ENCODE results near the gene C2CD5. TPM values are rescaled to one million over a fixed set of nuclear protein-coding genes. Genes with fewer than 3 reads are reported as not detected.

Gene C2CD5
- total and polyA plus RNA-seq, 2 of the 13 experiments (the other 11 are each of a cell fraction or from before 2014, with no cell fraction given): 12.6 to 14.6 TPM

GRCh38 chr12:22480016-22480415 is 64.3 kb downstream of the C2CD5 start:
- DNase-seq (ENCODE audit: low spot score): no peak
- BruUV-seq (replicated peaks): no TSS peak
- H3K4me2 ChIP-seq (ENCODE audit: low read depth, low read length): no peak overlapping the region
- H3K79me2 ChIP-seq (ENCODE audit: insufficient read depth, low read length): no peaks in the 10 kb centered on the region
- H3K9me3 ChIP-seq (ENCODE audit: low read length): no peaks in the 10 kb centered on the region
- no peak overlapping the region for H3K4me3 ChIP-seq (replicated peaks in 1 of 3; ENCODE audit: insufficient read depth in 1 of 3, low read depth in 2 of 3, low read length in 3 of 3)
- no peak overlapping the region for H3K27ac ChIP-seq (ENCODE audit: extremely low read length, insufficient read depth, low read length)
- 95% methylated on average over 3 of the region's 3 CpGs for WGBS (ENCODE audit: low lambda C conversion rate)
- H4K20me1 ChIP-seq (ENCODE audit: insufficient read depth, low read length): no peaks in the 10 kb centered on the region
- no peak for TF ChIP-seq GFI1 (CRISPR knock-in tag; IDR thresholded peaks at IDR 0.05; ENCODE audit: borderline replicate concordance)
- TF ChIP-seq THAP11 (CRISPR knock-in tag; IDR thresholded peaks at IDR 0.05): no peak
- no peak for TF ChIP-seq SKI (IDR thresholded peaks at IDR 0.05; ENCODE audit: partially characterized antibody)
- no peak for TF ChIP-seq ZBTB34 (CRISPR knock-in tag; IDR thresholded peaks at IDR 0.05)
- H3K9ac ChIP-seq (ENCODE audit: insufficient read depth, low read depth, low read length): no peak overlapping the region
- ChIA-PET CTCF (ENCODE audit: low intra/inter-chr PET ratio, low total read pairs) (no interaction called here), POLR2A (no interaction called here)
- no peak for ATAC-seq
- no peaks in the 10 kb centered on the region; a peak in 1 of 5 replicates for H3K36me3 ChIP-seq (replicated peaks in 1 of 2; ENCODE audit: control insufficient read depth in 1 of 2, insufficient read depth in 2 of 2, low read length in 2 of 2)
- no peak overlapping the region for H2AFZ ChIP-seq (ENCODE audit: low read length)
- no peak for FAIRE-seq
- intact Hi-C loops (cut with micrococcal nuclease; ENCODE audit: unreplicated experiment) (no loop called here), in situ Hi-C loops (cut with HindIII; ENCODE audit: extremely low pct_ligation_motif_present, low pct_unique_long_range_greater_than_20kb) (no loop called here)
- H3K4me1 ChIP-seq (ENCODE audit: insufficient read depth, low read length): peaks cover 14% of the 10 kb centered on the region
- H3K27me3 ChIP-seq (ENCODE audit: control insufficient read depth in 1 of 2, insufficient read depth in 2 of 2, low read length in 2 of 2): no peaks in the 10 kb centered on the region

GRCh38 chr12:22477894-22478287 is 66.5 kb downstream of the C2CD5 start:
- BruUV-seq (replicated peaks): no TSS peak
- H3K4me1 ChIP-seq (ENCODE audit: insufficient read depth, low read length): no peaks in the 10 kb centered on the region
- no peak overlapping the region for H3K4me2 ChIP-seq (ENCODE audit: low read depth, low read length)
- TF ChIP-seq ZNF607 (CRISPR knock-in tag; IDR thresholded peaks at IDR 0.05; ENCODE audit: borderline replicate concordance) (no peak), ZNF430 (CRISPR knock-in tag; IDR thresholded peaks at IDR 0.05) (no peak), ZNF761 (CRISPR knock-in tag; conservative IDR thresholded peaks at IDR 0.05) (no peak), TCF7L2 (IDR thresholded peaks at IDR 0.05; ENCODE audit: low read depth, low read length) (no peak)
- TF ChIP-seq, protein P1, sequence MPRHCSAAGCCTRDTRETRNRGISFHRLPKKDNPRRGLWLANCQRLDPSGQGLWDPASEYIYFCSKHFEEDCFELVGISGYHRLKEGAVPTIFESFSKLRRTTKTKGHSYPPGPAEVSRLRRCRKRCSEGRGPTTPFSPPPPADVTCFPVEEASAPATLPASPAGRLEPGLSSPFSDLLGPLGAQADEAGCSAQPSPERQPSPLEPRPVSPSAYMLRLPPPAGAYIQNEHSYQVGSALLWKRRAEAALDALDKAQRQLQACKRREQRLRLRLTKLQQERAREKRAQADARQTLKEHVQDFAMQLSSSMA (CRISPR knock-in tag; IDR thresholded peaks at IDR 0.05): no peak
- TF ChIP-seq, protein P2, sequence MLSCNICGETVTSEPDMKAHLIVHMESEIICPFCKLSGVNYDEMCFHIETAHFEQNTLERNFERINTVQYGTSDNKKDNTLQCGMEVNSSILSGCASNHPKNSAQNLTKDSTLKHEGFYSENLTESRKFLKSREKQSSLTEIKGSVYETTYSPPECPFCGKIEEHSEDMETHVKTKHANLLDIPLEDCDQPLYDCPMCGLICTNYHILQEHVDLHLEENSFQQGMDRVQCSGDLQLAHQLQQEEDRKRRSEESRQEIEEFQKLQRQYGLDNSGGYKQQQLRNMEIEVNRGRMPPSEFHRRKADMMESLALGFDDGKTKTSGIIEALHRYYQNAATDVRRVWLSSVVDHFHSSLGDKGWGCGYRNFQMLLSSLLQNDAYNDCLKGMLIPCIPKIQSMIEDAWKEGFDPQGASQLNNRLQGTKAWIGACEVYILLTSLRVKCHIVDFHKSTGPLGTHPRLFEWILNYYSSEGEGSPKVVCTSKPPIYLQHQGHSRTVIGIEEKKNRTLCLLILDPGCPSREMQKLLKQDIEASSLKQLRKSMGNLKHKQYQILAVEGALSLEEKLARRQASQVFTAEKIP (CRISPR knock-in tag; IDR thresholded peaks at IDR 0.05; ENCODE audit: borderline replicate concordance): no peak
- no peaks in the 10 kb centered on the region; a peak in 1 of 5 replicates for H3K36me3 ChIP-seq (replicated peaks in 1 of 2; ENCODE audit: control insufficient read depth in 1 of 2, insufficient read depth in 2 of 2, low read length in 2 of 2)
- H3K27ac ChIP-seq (ENCODE audit: extremely low read length, insufficient read depth, low read length): no peak overlapping the region
- H3K9me3 ChIP-seq (ENCODE audit: low read length): no peaks in the 10 kb centered on the region
- ATAC-seq (no peak), FAIRE-seq (no peak), DNase-seq (ENCODE audit: low spot score) (no peak)
- 97% methylated on average over 2 of the region's 2 CpGs for whole genome bisulfite sequencing (ENCODE audit: low lambda C conversion rate)
- H3K4me3 ChIP-seq (replicated peaks in 1 of 3; ENCODE audit: insufficient read depth in 1 of 3, low read depth in 2 of 3, low read length in 3 of 3): no peak overlapping the region
- no peaks in the 10 kb centered on the region for H3K27me3 ChIP-seq (ENCODE audit: control insufficient read depth in 1 of 2, insufficient read depth in 2 of 2, low read length in 2 of 2)
- no peak overlapping the region for H2AFZ ChIP-seq (ENCODE audit: low read length)
- POLR2A ChIA-PET: no interaction called here
- no peak overlapping the region for H3K9ac ChIP-seq (ENCODE audit: insufficient read depth, low read depth, low read length)
- CTCF ChIA-PET (ENCODE audit: low intra/inter-chr PET ratio, low total read pairs): no interaction called here
- H4K20me1 ChIP-seq (ENCODE audit: insufficient read depth, low read length): no peaks in the 10 kb centered on the region
- in situ Hi-C loops (cut with HindIII; ENCODE audit: extremely low pct_ligation_motif_present, low pct_unique_long_range_greater_than_20kb) (no loop called here), intact Hi-C loops (cut with micrococcal nuclease; ENCODE audit: unreplicated experiment) (no loop called here)
- H3K79me2 ChIP-seq (ENCODE audit: insufficient read depth, low read length): no peaks in the 10 kb centered on the region
